Measurements from ENCODE around the gene DDI1. TPM values are rescaled to one million over a fixed set of nuclear protein-coding genes. Genes with fewer than 3 reads are reported as not detected.

The DDI1 gene
- total RNA-seq, 3 donors from 2014 or later (not counting 1 experiment from before 2014, with no cell fraction given), result not detected

DNA sequence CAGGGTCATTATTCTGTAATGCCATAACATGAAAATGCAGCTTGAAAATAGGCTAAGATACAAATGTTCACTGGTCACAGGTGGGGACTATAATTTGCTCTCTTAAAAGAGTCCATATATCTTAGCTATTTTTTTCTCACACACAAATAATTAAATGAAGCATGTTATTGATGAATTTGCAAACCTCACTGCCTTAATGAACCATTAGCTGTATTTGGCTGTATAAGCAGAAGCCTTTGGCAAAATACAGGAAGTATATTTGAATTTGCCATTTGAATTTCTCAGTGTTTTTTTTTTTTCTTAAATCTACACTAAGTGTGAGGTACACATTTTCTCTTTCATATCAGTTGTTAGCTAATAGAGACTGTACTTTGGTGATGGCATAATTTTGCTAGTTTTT lies 38.7 kb downstream of the DDI1 start:
- Mint-ChIP-seq H3K9me3 (no peaks in the 10 kb centered on the region), H3K27me3 (ENCODE audit: low read depth in 2 of 2) (no peaks in the 10 kb centered on the region), H3K4me3 (no peak overlapping the region), H3K27ac (no peak overlapping the region), H3K36me3 (no peaks in the 10 kb centered on the region), H3K4me1 (peaks cover 29 to 30% of the 10 kb centered on the region in 2 donors)
- Histone ChIP-seq H3K36me3 (ENCODE audit: control insufficient read depth, insufficient read depth, low read length) (no peaks in the 10 kb centered on the region), H3K27ac (ENCODE audit: low read length) (no peak overlapping the region), H3K27me3 (ENCODE audit: control insufficient read depth, insufficient read depth, low read length) (no peaks in the 10 kb centered on the region), H3K4me1 (ENCODE audit: control insufficient read depth, insufficient read depth, low read length) (peaks cover 2% of the 10 kb centered on the region), H3K4me3 (ENCODE audit: low read length) (no peak overlapping the region), H3K9me3 (ENCODE audit: control insufficient read depth, insufficient read depth, low read length) (no peaks in the 10 kb centered on the region)
- DNase-seq (no peak), ATAC-seq (no peak)
- intact Hi-C loops (cut with micrococcal nuclease), result no loop called here
- TF ChIP-seq, protein P1, sequence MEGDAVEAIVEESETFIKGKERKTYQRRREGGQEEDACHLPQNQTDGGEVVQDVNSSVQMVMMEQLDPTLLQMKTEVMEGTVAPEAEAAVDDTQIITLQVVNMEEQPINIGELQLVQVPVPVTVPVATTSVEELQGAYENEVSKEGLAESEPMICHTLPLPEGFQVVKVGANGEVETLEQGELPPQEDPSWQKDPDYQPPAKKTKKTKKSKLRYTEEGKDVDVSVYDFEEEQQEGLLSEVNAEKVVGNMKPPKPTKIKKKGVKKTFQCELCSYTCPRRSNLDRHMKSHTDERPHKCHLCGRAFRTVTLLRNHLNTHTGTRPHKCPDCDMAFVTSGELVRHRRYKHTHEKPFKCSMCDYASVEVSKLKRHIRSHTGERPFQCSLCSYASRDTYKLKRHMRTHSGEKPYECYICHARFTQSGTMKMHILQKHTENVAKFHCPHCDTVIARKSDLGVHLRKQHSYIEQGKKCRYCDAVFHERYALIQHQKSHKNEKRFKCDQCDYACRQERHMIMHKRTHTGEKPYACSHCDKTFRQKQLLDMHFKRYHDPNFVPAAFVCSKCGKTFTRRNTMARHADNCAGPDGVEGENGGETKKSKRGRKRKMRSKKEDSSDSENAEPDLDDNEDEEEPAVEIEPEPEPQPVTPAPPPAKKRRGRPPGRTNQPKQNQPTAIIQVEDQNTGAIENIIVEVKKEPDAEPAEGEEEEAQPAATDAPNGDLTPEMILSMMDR (IDR thresholded peaks at IDR 0.05), result no peak

DNA sequence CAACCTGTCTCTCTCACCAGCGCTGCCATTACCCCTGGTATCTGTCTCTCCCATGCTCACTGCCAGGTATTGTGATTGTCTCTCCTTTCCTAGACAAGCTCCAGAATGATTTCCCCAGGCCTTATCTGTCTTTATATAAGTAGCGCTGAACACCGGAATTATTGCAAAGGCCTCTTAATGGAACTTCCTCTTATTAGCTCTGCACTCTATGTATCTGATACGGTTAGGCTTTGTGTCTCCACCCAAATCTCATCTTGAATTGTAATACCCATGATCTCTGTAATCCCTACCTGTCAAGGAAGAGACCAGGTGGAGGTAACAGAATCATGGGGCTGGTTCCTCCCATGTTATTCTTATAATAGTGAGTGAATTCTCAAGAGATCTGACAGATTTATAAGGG lies 39.3 kb downstream of the DDI1 start:
- Histone ChIP-seq H3K9me3 (ENCODE audit: control insufficient read depth, insufficient read depth, low read length) (no peaks in the 10 kb centered on the region), H3K4me3 (ENCODE audit: low read length) (no peak overlapping the region), H3K27ac (ENCODE audit: low read length) (no peak overlapping the region), H3K27me3 (ENCODE audit: control insufficient read depth, insufficient read depth, low read length) (no peaks in the 10 kb centered on the region), H3K36me3 (ENCODE audit: control insufficient read depth, insufficient read depth, low read length) (no peaks in the 10 kb centered on the region), H3K4me1 (ENCODE audit: control insufficient read depth, insufficient read depth, low read length) (peaks cover 2% of the 10 kb centered on the region)
- no peak for DNase-seq
- Mint-ChIP-seq H3K4me3 (no peak overlapping the region), H3K36me3 (no peaks in the 10 kb centered on the region), H3K27me3 (ENCODE audit: low read depth in 2 of 2) (no peaks in the 10 kb centered on the region), H3K27ac (no peak overlapping the region), H3K9me3 (no peaks in the 10 kb centered on the region), H3K4me1 (peaks cover 26 to 30% of the 10 kb centered on the region in 2 donors)
- TF ChIP-seq, protein P1 (IDR thresholded peaks at IDR 0.05), result no peak
- WGBS (ENCODE audit: insufficient coverage), result 77% methylated on average over 4 of the region's 4 CpGs
- no peak for ATAC-seq
- intact Hi-C loops (cut with micrococcal nuclease), result no loop called here

DNA sequence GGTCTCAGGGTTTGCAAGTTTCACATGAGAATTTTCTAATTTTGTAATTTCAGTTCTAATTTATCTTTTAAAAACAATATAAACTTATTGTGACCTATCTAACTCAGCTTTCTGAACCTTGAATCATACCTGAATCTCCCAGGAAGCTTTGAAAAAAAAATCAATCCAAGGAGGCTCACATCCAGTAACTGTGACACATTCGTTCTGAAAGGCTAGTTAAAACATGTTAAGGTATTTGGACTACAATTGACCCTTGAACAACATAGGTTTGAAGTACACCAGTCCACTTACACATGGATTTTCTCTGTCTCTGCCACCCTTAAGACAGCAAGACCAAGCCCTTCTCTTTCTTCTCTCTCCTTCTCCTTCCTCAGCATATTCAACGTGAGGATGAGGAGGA lies 40.0 kb downstream of the DDI1 start:
- H3K4me1 ChIP-seq (ENCODE audit: control insufficient read depth, insufficient read depth, low read length), result peaks cover 2% of the 10 kb centered on the region
- intact Hi-C loops (cut with micrococcal nuclease), result no loop called here
- DNase-seq, result no peak
- no peaks in the 10 kb centered on the region for H3K27me3 ChIP-seq (ENCODE audit: control insufficient read depth, insufficient read depth, low read length)
- H3K36me3 ChIP-seq (ENCODE audit: control insufficient read depth, insufficient read depth, low read length), result no peaks in the 10 kb centered on the region
- H3K27ac ChIP-seq (ENCODE audit: low read length), result no peak overlapping the region
- TF ChIP-seq, protein P1 (IDR thresholded peaks at IDR 0.05), result no peak
- H3K36me3 Mint-ChIP-seq, result no peaks in the 10 kb centered on the region
- H3K4me3 Mint-ChIP-seq, result no peak overlapping the region
- H3K9me3 ChIP-seq (ENCODE audit: control insufficient read depth, insufficient read depth, low read length), result no peaks in the 10 kb centered on the region
- no peaks in the 10 kb centered on the region for H3K9me3 Mint-ChIP-seq
- H3K4me3 ChIP-seq (ENCODE audit: low read length), result no peak overlapping the region
- no peak for ATAC-seq
- peaks cover 26 to 30% of the 10 kb centered on the region in 2 donors for H3K4me1 Mint-ChIP-seq
- no peaks in the 10 kb centered on the region for H3K27me3 Mint-ChIP-seq (ENCODE audit: low read depth in 2 of 2)
- WGBS (ENCODE audit: insufficient coverage), result 75% methylated on average over 1 of the region's 2 CpGs
- H3K27ac Mint-ChIP-seq, result no peak overlapping the region

DNA sequence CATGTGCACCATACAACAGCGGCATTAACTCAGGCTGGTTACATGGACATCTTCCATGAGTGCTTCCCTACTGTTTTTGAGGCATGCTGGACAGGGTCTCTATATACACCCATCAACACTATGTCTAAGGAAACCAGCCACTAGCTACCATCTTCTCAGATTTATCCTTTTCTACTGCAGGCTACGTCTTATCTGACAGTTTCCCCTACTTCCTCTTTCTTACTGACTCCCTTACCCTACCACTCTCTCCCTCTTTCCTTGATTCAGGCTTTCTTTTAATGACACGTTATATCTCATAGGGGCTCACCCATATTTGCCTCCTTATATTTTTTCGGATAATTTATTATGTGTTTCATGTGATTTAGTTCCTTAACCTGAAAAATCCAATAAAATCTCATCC lies 41.8 kb downstream of the DDI1 start:
- Histone ChIP-seq H3K27ac (ENCODE audit: low read length) (no peak overlapping the region), H3K36me3 (ENCODE audit: control insufficient read depth, insufficient read depth, low read length) (no peaks in the 10 kb centered on the region), H3K27me3 (ENCODE audit: control insufficient read depth, insufficient read depth, low read length) (no peaks in the 10 kb centered on the region), H3K9me3 (ENCODE audit: control insufficient read depth, insufficient read depth, low read length) (no peaks in the 10 kb centered on the region), H3K4me3 (ENCODE audit: low read length) (no peak overlapping the region), H3K4me1 (ENCODE audit: control insufficient read depth, insufficient read depth, low read length) (peaks cover 2% of the 10 kb centered on the region)
- no peaks in the 10 kb centered on the region for H3K9me3 Mint-ChIP-seq
- TF ChIP-seq, protein P1 (IDR thresholded peaks at IDR 0.05), result no peak
- 55% methylated on average over 3 of the region's 4 CpGs for WGBS (ENCODE audit: insufficient coverage)
- no peaks in the 10 kb centered on the region for H3K36me3 Mint-ChIP-seq
- H3K27me3 Mint-ChIP-seq (ENCODE audit: low read depth in 2 of 2), result no peaks in the 10 kb centered on the region
- no peak for DNase-seq
- H3K4me3 Mint-ChIP-seq, result no peak overlapping the region
- peaks cover 26 to 36% of the 10 kb centered on the region in 2 donors for H3K4me1 Mint-ChIP-seq
- no peak overlapping the region for H3K27ac Mint-ChIP-seq
- intact Hi-C loops (cut with micrococcal nuclease), result no loop called here
- ATAC-seq, result no peak
